HUES6 (cell line): Measurements from ENCODE around the gene HGFAC.

Experiments
- H3K27ac ChIP-seq: 2 replicates; pipeline ENCODE4 v1.7.0; 2013; ENCODE audit warnings: low read depth, mild to moderate bottlenecking, low read length, inconsistent platforms
- H3K27me3 ChIP-seq: 2 replicates; pipeline ENCODE4 v1.6.1; 2013; ENCODE audit warnings: low read length; ENCODE audit not compliant: control insufficient read depth, insufficient read depth
- H3K36me3 ChIP-seq: 2 replicates; pipeline ENCODE4 v1.6.1; 2013; ENCODE audit warnings: low read length; ENCODE audit not compliant: control insufficient read depth, insufficient read depth
- H3K4me1 ChIP-seq: 2 replicates; pipeline ENCODE4 v1.6.1; 2013; ENCODE audit warnings: low read length; ENCODE audit not compliant: control insufficient read depth, insufficient read depth
- H3K4me3 ChIP-seq: 2 replicates; pipeline ENCODE4 v1.5.1; 2013; ENCODE audit warnings: low read depth, low read length
- H3K9ac ChIP-seq: one replicate; pipeline ENCODE4 v1.6.1; 2013; ENCODE audit warnings: mild to moderate bottlenecking, low read length
- H3K9me3 ChIP-seq: 2 replicates; pipeline ENCODE4 v1.6.1; 2013; ENCODE audit warnings: low read depth, low read length; ENCODE audit not compliant: control insufficient read depth, insufficient read depth

The HGFAC gene

GRCh38 chr4:3485011-3485791, 43.4 kb downstream of the HGFAC start:
- Histone ChIP-seq H3K9me3 (no peaks in the 10 kb centered on the region), H3K27me3 (peaks cover 87% of the 10 kb centered on the region), H3K4me1 (peaks cover 40% of the 10 kb centered on the region), H3K27ac (no peak overlapping the region), H3K9ac (no peak overlapping the region), H3K4me3 (no peak overlapping the region), H3K36me3 (no peaks in the 10 kb centered on the region)

GRCh38 chr4:3485886-3486540, 44.2 kb downstream of the HGFAC start:
- Histone ChIP-seq H3K27me3 (peaks cover 95% of the 10 kb centered on the region), H3K36me3 (no peaks in the 10 kb centered on the region), H3K9me3 (no peaks in the 10 kb centered on the region), H3K27ac (no peak overlapping the region), H3K4me1 (peaks cover 36% of the 10 kb centered on the region), H3K4me3 (no peak overlapping the region), H3K9ac (no peak overlapping the region)

GRCh38 chr4:3486541-3487540, 45.1 kb downstream of the HGFAC start:
- Histone ChIP-seq H3K4me3 (no peak overlapping the region), H3K4me1 (peaks cover 32% of the 10 kb centered on the region), H3K27me3 (peaks cover 97% of the 10 kb centered on the region), H3K27ac (no peak overlapping the region), H3K9ac (no peak overlapping the region), H3K9me3 (no peaks in the 10 kb centered on the region), H3K36me3 (no peaks in the 10 kb centered on the region)

GRCh38 chr4:3487861-3488260, 46.1 kb downstream of the HGFAC start:
- Histone ChIP-seq H3K4me3 (no peak overlapping the region), H3K9ac (no peak overlapping the region), H3K27me3 (peaks cover 97% of the 10 kb centered on the region), H3K9me3 (no peaks in the 10 kb centered on the region), H3K4me1 (peaks cover 34% of the 10 kb centered on the region), H3K36me3 (no peaks in the 10 kb centered on the region), H3K27ac (no peak overlapping the region)

GRCh38 chr4:3488820-3489219, 47.1 kb downstream of the HGFAC start:
- peaks cover 100% of the 10 kb centered on the region for H3K27me3 ChIP-seq
- H3K27ac ChIP-seq, result no peak overlapping the region
- peaks cover 39% of the 10 kb centered on the region for H3K4me1 ChIP-seq
- H3K4me3 ChIP-seq, result no peak overlapping the region
- no peaks in the 10 kb centered on the region for H3K9me3 ChIP-seq
- no peak overlapping the region for H3K9ac ChIP-seq
- H3K36me3 ChIP-seq, result no peaks in the 10 kb centered on the region

- no peak overlapping the region for H3K27ac ChIP-seq
- H3K27me3 ChIP-seq, result peaks cover 100% of the 10 kb centered on the region
- H3K36me3 ChIP-seq, result no peaks in the 10 kb centered on the region
- H3K4me3 ChIP-seq, result no peak overlapping the region
- peaks cover 43% of the 10 kb centered on the region for H3K4me1 ChIP-seq
- H3K9ac ChIP-seq, result no peak overlapping the region
- no peaks in the 10 kb centered on the region for H3K9me3 ChIP-seq
These were observed 47.7 kb downstream of the HGFAC start for GRCh38 chr4:3489451-3489962.

- H3K27ac ChIP-seq, result no peak overlapping the region
- peaks cover 25% of the 10 kb centered on the region for H3K4me1 ChIP-seq
- H3K4me3 ChIP-seq, result no peak overlapping the region
- H3K36me3 ChIP-seq, result no peaks in the 10 kb centered on the region
- H3K9me3 ChIP-seq, result no peaks in the 10 kb centered on the region
- no peak overlapping the region for H3K9ac ChIP-seq
- peaks cover 100% of the 10 kb centered on the region for H3K27me3 ChIP-seq
These were observed 50.1 kb downstream of the HGFAC start for GRCh38 chr4:3491681-3492405.

GRCh38 chr4:3492741-3493719, 51.3 kb downstream of the HGFAC start:
- Histone ChIP-seq H3K36me3 (peaks cover 2% of the 10 kb centered on the region; the same call in 1 of the 2 replicates), H3K9me3 (no peaks in the 10 kb centered on the region), H3K27me3 (peaks cover 99% of the 10 kb centered on the region), H3K9ac (no peak overlapping the region), H3K4me3 (no peak overlapping the region), H3K4me1 (peaks cover 23% of the 10 kb centered on the region), H3K27ac (no peak overlapping the region)

GRCh38 chr4:3493720-3494461, 52.1 kb downstream of the HGFAC start:
- H3K27me3 ChIP-seq, result peaks cover 98% of the 10 kb centered on the region
- H3K9ac ChIP-seq, result peak overlapping the region; percentile 40
- peaks cover 23% of the 10 kb centered on the region for H3K4me1 ChIP-seq
- H3K27ac ChIP-seq, result no peak overlapping the region
- peaks cover 2% of the 10 kb centered on the region; the same call in 1 of the 2 replicates for H3K36me3 ChIP-seq
- no peaks in the 10 kb centered on the region for H3K9me3 ChIP-seq
- no peak overlapping the region for H3K4me3 ChIP-seq
